SH-SY5Y (cell line): ENCODE data around the gene MARCHF3.

ENCODE experiments used
- GATA2 ChIP-seq: IDR thresholded peaks from 2 replicates; pipeline ENCODE4 v1.6.1; 2011; ENCODE audit warnings: mild to moderate bottlenecking, low read depth, low read length
- GATA3 ChIP-seq: IDR thresholded peaks from 2 replicates; pipeline ENCODE4 v1.6.1; 2011; ENCODE audit warnings: low read depth, mild to moderate bottlenecking, low read length, moderate library complexity

GRCh38 chr5:126938466-126938865 is 91.9 kb downstream of the MARCHF3 start:
- no peak for TF ChIP-seq GATA3
- no peak for TF ChIP-seq GATA2
